ENCODE results near the gene OSBPL8. TPM values are rescaled to one million over a fixed set of nuclear protein-coding genes. Genes with fewer than 3 reads are reported as not detected.

The OSBPL8 gene
- total and polyA plus RNA-seq, 11 donors, result 4.5 to 58.7 (median 43.7) TPM

- no peak overlapping the region for H3K27ac ChIP-seq
- ATAC-seq (no peak), DNase-seq (no peak)
- peaks cover 0 to 14% (median 5%) of the 10 kb centered on the region in 12 donors for H3K4me1 ChIP-seq
- no peaks in the 10 kb centered on the region for H3K27me3 ChIP-seq
- no peaks in the 10 kb centered on the region for H3K36me3 ChIP-seq
- intact Hi-C loops (cut with DNase I), result loop anchor here in 3 of 10 donors (10.0 kb wide), 3 partner anchors 218 to 508 kb away; partner anchors contain the start of genes BBS10 (in 1 of the 3) and NAP1L1 (in 1 of the 3)
- TF ChIP-seq POLR2A (IDR thresholded peaks at IDR 0.05) (no peak), CTCF (IDR thresholded peaks at IDR 0.05) (no peak)
- H3K4me3 ChIP-seq, result no peak overlapping the region
- H3K9me3 ChIP-seq, result no peaks in the 10 kb centered on the region
- 93 to 98% (median 95%) methylated on average over 2 of the region's 2 CpGs for WGBS, 4 donors
Measured at GRCh38 chr12:76563061-76563460, 3.5 kb upstream of the OSBPL8 start.

GRCh38 chr12:76562130-76562529 lies 2.6 kb upstream of the OSBPL8 start:
- H3K27ac ChIP-seq, result no peak overlapping the region
- no peaks in the 10 kb centered on the region for H3K27me3 ChIP-seq
- ATAC-seq, result no peak
- H3K4me1 ChIP-seq, result peaks cover 0 to 23% (median 13%) of the 10 kb centered on the region in 12 donors
- intact Hi-C loops (cut with DNase I), result loop anchor here in 3 of 10 donors (10.0 kb wide), 3 partner anchors 217 to 507 kb away; partner anchors contain the start of genes BBS10 (in 1 of the 3) and NAP1L1 (in 1 of the 3)
- TF ChIP-seq POLR2A (IDR thresholded peaks at IDR 0.05), result no peak
- no peak for TF ChIP-seq CTCF (IDR thresholded peaks at IDR 0.05)
- H3K4me3 ChIP-seq, result no peak overlapping the region
- WGBS, 4 donors, result 58 to 66% (median 64%) methylated on average over 3 of the region's 3 CpGs
- no peaks in the 10 kb centered on the region for H3K9me3 ChIP-seq
- DNase-seq, result no peak
- H3K36me3 ChIP-seq, result no peaks in the 10 kb centered on the region

GRCh38 chr12:76560086-76560491 lies 518 bp upstream of the OSBPL8 start:
- ATAC-seq (no peak), DNase-seq (no peak)
- peak overlapping the region; percentile 80 to 95 (median 92) for H3K27ac ChIP-seq
- intact Hi-C loops (cut with DNase I), result loop anchor here in 3 of 10 donors (10.0 kb wide), 3 partner anchors 215 to 505 kb away; partner anchors contain the start of genes BBS10 (in 1 of the 3) and NAP1L1 (in 1 of the 3)
- no peaks in the 10 kb centered on the region for H3K36me3 ChIP-seq
- H3K4me1 ChIP-seq, result peaks cover 0 to 42% (median 19%) of the 10 kb centered on the region in 12 donors
- WGBS, 4 donors, result 24 to 28% (median 25%) methylated on average over 8 of the region's 8 CpGs
- peak overlapping the region; percentile 63 to 95 (median 88) for H3K4me3 ChIP-seq
- no peaks in the 10 kb centered on the region for H3K27me3 ChIP-seq
- H3K9me3 ChIP-seq, result no peaks in the 10 kb centered on the region
- no peak for TF ChIP-seq POLR2A (IDR thresholded peaks at IDR 0.05)
- no peak for TF ChIP-seq CTCF (IDR thresholded peaks at IDR 0.05)

- WGBS, 4 donors, result 0 to 1% (median 1%) methylated on average over 16 to 33 of the region's 33 CpGs
- intact Hi-C loops (cut with DNase I), result loop anchor here in 7 of 10 donors (5.0 to 10.0 kb wide), 9 partner anchors 87 to 474 kb away; partner anchors contain the start of genes BBS10 (in 2 of the 7) and NAP1L1 (in 2 of the 7)
Measured at GRCh38 chr12:76558684-76559399, 729 bp downstream of the OSBPL8 start.

More at GRCh38 chr12:76558684-76559399, 729 bp downstream of the OSBPL8 start:
- Histone ChIP-seq H3K4me1 (peaks cover 0 to 54% (median 31%) of the 10 kb centered on the region in 12 donors), H3K27ac (peak overlapping the region; percentile 80 to 95 (median 92)), H3K27me3 (no peaks in the 10 kb centered on the region), H3K4me3 (peak overlapping the region; percentile 63 to 95 (median 88)), H3K36me3 (no peaks in the 10 kb centered on the region), H3K9me3 (no peaks in the 10 kb centered on the region)
- DNase-seq, result peak; percentile 45 to 82 (median 56)
- TF ChIP-seq CTCF (IDR thresholded peaks at IDR 0.05), result no peak
- TF ChIP-seq POLR2A (IDR thresholded peaks at IDR 0.05), result no peak
- ATAC-seq, result peak; percentile 34 to 67 (median 64)
